Spleen (tissue), 7 donors: ENCODE results near the gene RANBP3.

Source experiments
- CTCF ChIP-seq, 11 experiments: fragments of 200-600 bp in 7 of 11; fragments of 450-650 bp in 4 of 11; sonication (generic) in 4 of 11; IDR thresholded peaks in 8 of 11; conservative IDR thresholded peaks in 3 of 11; 1 replicate in 7 of 11; 2 replicates in 4 of 11; pipeline versions ENCODE4 v1.4.0 to v1.8.0; 2016 to 2021; ENCODE audit warnings: antibody characterized with exemption in 11 of 11, inconsistent platforms in 4 of 11, mild to moderate bottlenecking in 1 of 11
- POLR2A ChIP-seq, 3 donors: fragments of 450-650 bp; IDR thresholded peaks; one replicate each; pipeline ENCODE4 v1.5.1; 2017; ENCODE audit warnings: antibody characterized with exemption in 3 of 3, mild to moderate bottlenecking in 1 of 3
- POLR2AphosphoS5 ChIP-seq, 3 donors: sonication (generic); formaldehyde crosslinking; IDR thresholded peaks; one replicate each; pipeline ENCODE4 v1.5.1; 2017; ENCODE audit warnings: antibody characterized with exemption in 3 of 3
- donor health status: DM: no; HTN: no; CAD: no; lungs with moderate emphysema.
- donor health status: DM: no; HTN: no; CAD: no.
- donor health status: DM: no; HTN: no; CAD: no.

- TF ChIP-seq CTCF (IDR thresholded peaks at IDR 0.05 in 8 of 11, conservative IDR thresholded peaks at IDR 0.05 in 3 of 11) (no peak), POLR2A (IDR thresholded peaks at IDR 0.05) (no peak), POLR2AphosphoS5 (IDR thresholded peaks at IDR 0.05) (no peak)
Observed at GRCh38 chr19:6018786-6019185, 40.8 kb upstream of the RANBP3 start.
